Spleen (tissue), 7 donors: ENCODE data around the gene HS3ST4.

ENCODE experiments used
- CTCF ChIP-seq, 11 experiments: fragments of 200-600 bp in 7 of 11; fragments of 450-650 bp in 4 of 11; sonication (generic) in 4 of 11; IDR thresholded peaks in 8 of 11; conservative IDR thresholded peaks in 3 of 11; 1 replicate in 7 of 11; 2 replicates in 4 of 11; pipeline versions ENCODE4 v1.4.0 to v1.8.0; 2016 to 2021; ENCODE audit warnings: antibody characterized with exemption in 11 of 11, inconsistent platforms in 4 of 11, mild to moderate bottlenecking in 1 of 11
- POLR2A ChIP-seq, 3 donors: fragments of 450-650 bp; IDR thresholded peaks; one replicate each; pipeline ENCODE4 v1.5.1; 2017; ENCODE audit warnings: antibody characterized with exemption in 3 of 3, mild to moderate bottlenecking in 1 of 3
- donor health status: DM: no; HTN: no; CAD: no; lungs with moderate emphysema.
- donor health status: DM: no; HTN: no; CAD: no.
- donor health status: DM: no; HTN: no; CAD: no.

DNA sequence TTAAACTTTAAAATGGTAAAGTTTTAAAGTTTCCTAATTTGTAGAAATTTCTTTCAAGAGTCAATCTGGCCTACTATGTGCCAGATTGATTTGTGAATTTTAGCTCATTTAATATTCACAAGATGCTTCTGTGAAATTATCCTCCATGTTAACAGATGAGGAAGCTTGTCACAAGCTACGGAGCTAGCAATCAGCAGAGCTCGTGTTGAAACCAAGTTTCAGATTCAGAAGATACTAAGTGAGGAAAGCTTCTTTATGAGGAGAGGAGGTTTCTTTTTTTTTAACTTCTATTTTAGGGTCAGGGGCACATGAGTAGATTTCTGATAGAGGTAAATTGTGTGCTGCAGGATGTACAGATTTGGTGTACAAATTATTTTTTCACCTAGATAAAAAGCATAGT is 135.9 kb downstream of the HS3ST4 start:
- no peak for TF ChIP-seq CTCF (IDR thresholded peaks at IDR 0.05 in 8 of 11, conservative IDR thresholded peaks at IDR 0.05 in 3 of 11)
- no peak for TF ChIP-seq POLR2A (IDR thresholded peaks at IDR 0.05)
